ENCODE data around the gene ABCG5.

ABCG5 gene

GRCh38 chr2:43842866-43843226 lies 4.2 kb upstream of the ABCG5 start:
- Histone ChIP-seq H3K27ac (no peak overlapping the region), H3K36me3 (no peaks in the 10 kb centered on the region), H3K4me3 (no peak overlapping the region), H3K9me3 (no peaks in the 10 kb centered on the region), H3K27me3 (no peaks in the 10 kb centered on the region), H3K4me1 (peaks cover 2% of the 10 kb centered on the region), H3K9ac (no peak overlapping the region), H3K4me2 (no peak overlapping the region), H4K20me1 (no peaks in the 10 kb centered on the region)
- TF ChIP-seq Cebpa-rat (IDR thresholded peaks at IDR 0.05), result no peak

- H3K4me2 ChIP-seq, result no peak overlapping the region
- H3K4me1 ChIP-seq, result no peaks in the 10 kb centered on the region
- H3K9ac ChIP-seq, result no peak overlapping the region
- H3K36me3 ChIP-seq, result no peaks in the 10 kb centered on the region
- no peaks in the 10 kb centered on the region for H3K27me3 ChIP-seq
- no peaks in the 10 kb centered on the region for H3K9me3 ChIP-seq
- no peak overlapping the region for H3K27ac ChIP-seq
- TF ChIP-seq Cebpa-rat (IDR thresholded peaks at IDR 0.05), result no peak
- H4K20me1 ChIP-seq, result no peaks in the 10 kb centered on the region
- no peak overlapping the region for H3K4me3 ChIP-seq
Observed at GRCh38 chr2:43841949-43842865, 3.6 kb upstream of the ABCG5 start.

GRCh38 chr2:43840965-43841364 lies 2.3 kb upstream of the ABCG5 start:
- Histone ChIP-seq H3K9ac (no peak overlapping the region), H3K9me3 (no peaks in the 10 kb centered on the region), H3K27ac (no peak overlapping the region), H3K4me2 (no peak overlapping the region), H3K27me3 (no peaks in the 10 kb centered on the region), H3K4me1 (no peaks in the 10 kb centered on the region), H3K36me3 (no peaks in the 10 kb centered on the region), H3K4me3 (no peak overlapping the region), H4K20me1 (no peaks in the 10 kb centered on the region)
- TF ChIP-seq Cebpa-rat (IDR thresholded peaks at IDR 0.05), result no peak

- no peak overlapping the region for H3K9ac ChIP-seq
- TF ChIP-seq Cebpa-rat (IDR thresholded peaks at IDR 0.05), result no peak
- H3K4me3 ChIP-seq, result no peak overlapping the region
- no peaks in the 10 kb centered on the region for H4K20me1 ChIP-seq
- H3K36me3 ChIP-seq, result no peaks in the 10 kb centered on the region
- H3K4me2 ChIP-seq, result no peak overlapping the region
- no peaks in the 10 kb centered on the region for H3K4me1 ChIP-seq
- H3K27me3 ChIP-seq, result no peaks in the 10 kb centered on the region
- no peak overlapping the region for H3K27ac ChIP-seq
- no peaks in the 10 kb centered on the region for H3K9me3 ChIP-seq
Observed at GRCh38 chr2:43839776-43840564, 1.3 kb upstream of the ABCG5 start.

- Histone ChIP-seq H3K27ac (no peak overlapping the region), H3K4me2 (no peak overlapping the region), H3K9me3 (no peaks in the 10 kb centered on the region), H4K20me1 (no peaks in the 10 kb centered on the region), H3K27me3 (no peaks in the 10 kb centered on the region), H3K36me3 (no peaks in the 10 kb centered on the region), H3K4me3 (no peak overlapping the region), H3K4me1 (no peaks in the 10 kb centered on the region), H3K9ac (no peak overlapping the region)
- TF ChIP-seq Cebpa-rat (IDR thresholded peaks at IDR 0.05), result no peak
Observed at GRCh38 chr2:43837831-43838559, 644 bp downstream of the ABCG5 start.

- H3K27me3 ChIP-seq, result no peaks in the 10 kb centered on the region; the same call in 1 of the 2 replicates
- no peaks in the 10 kb centered on the region for H3K36me3 ChIP-seq
- no peak overlapping the region for H3K27ac ChIP-seq
- no peaks in the 10 kb centered on the region for H4K20me1 ChIP-seq
- no peaks in the 10 kb centered on the region for H3K9me3 ChIP-seq
- no peaks in the 10 kb centered on the region for H3K4me1 ChIP-seq
- no peak overlapping the region for H3K4me3 ChIP-seq
- H3K9ac ChIP-seq, result no peak overlapping the region
- no peak for TF ChIP-seq Cebpa-rat (IDR thresholded peaks at IDR 0.05)
- H3K4me2 ChIP-seq, result no peak overlapping the region
Observed at GRCh38 chr2:43837033-43837432, 1.6 kb downstream of the ABCG5 start.

GRCh38 chr2:43832457-43832856 lies 6.2 kb downstream of the ABCG5 start:
- no peaks in the 10 kb centered on the region for H3K4me1 ChIP-seq
- no peak for TF ChIP-seq Cebpa-rat (IDR thresholded peaks at IDR 0.05)
- H3K27ac ChIP-seq, result no peak overlapping the region
- no peaks in the 10 kb centered on the region for H3K9me3 ChIP-seq
- H3K4me3 ChIP-seq, result no peak overlapping the region
- H4K20me1 ChIP-seq, result no peaks in the 10 kb centered on the region
- no peak overlapping the region for H3K4me2 ChIP-seq
- no peaks in the 10 kb centered on the region; the same call in 1 of the 2 replicates for H3K27me3 ChIP-seq
- no peak overlapping the region for H3K9ac ChIP-seq
- no peaks in the 10 kb centered on the region for H3K36me3 ChIP-seq

- H4K20me1 ChIP-seq, result no peaks in the 10 kb centered on the region
- H3K9me3 ChIP-seq, result no peaks in the 10 kb centered on the region
- H3K4me3 ChIP-seq, result no peak overlapping the region
- no peak overlapping the region for H3K9ac ChIP-seq
- H3K27me3 ChIP-seq, result no peaks in the 10 kb centered on the region; the same call in 1 of the 2 replicates
- no peak for TF ChIP-seq Cebpa-rat (IDR thresholded peaks at IDR 0.05)
- H3K4me2 ChIP-seq, result no peak overlapping the region
- no peaks in the 10 kb centered on the region for H3K36me3 ChIP-seq
- no peaks in the 10 kb centered on the region for H3K4me1 ChIP-seq
- no peak overlapping the region for H3K27ac ChIP-seq
Observed at GRCh38 chr2:43831543-43832294, 6.9 kb downstream of the ABCG5 start.

Data from BLaER1 (cell line).